ENCODE data around the gene PRDX5. TPM values are rescaled to one million over a fixed set of nuclear protein-coding genes. Genes with fewer than 3 reads are reported as not detected.

PRDX5 gene
- total RNA-seq, 1 donor from 2014 or later: 217 TPM

DNA sequence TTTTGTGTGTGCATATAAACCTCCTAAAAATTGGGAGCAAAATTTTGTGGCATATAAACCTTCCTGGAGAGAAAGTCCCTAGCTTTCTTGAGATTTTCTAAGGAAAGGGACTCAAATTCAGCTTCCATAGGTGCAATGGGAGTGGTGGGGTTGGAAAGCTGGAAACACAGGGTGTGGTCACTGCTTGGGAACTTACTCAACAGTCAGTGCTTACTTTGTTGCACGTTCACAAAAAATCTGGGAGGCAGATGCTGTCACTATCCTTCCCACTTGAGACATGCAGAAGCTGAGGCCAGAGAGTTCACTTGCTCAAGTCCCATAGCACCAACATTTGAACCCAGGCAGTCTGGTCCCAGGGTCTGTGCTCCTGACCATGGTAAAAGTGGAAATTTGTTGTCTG, 21.7 kb upstream of the PRDX5 start:
- DNase-seq (ENCODE audit: extremely low spot score, unreplicated experiment): no peak
- H3K4me1 Mint-ChIP-seq (ENCODE audit: unreplicated experiment): peaks cover 31% of the 10 kb centered on the region
- no peaks in the 10 kb centered on the region for H3K36me3 Mint-ChIP-seq (ENCODE audit: unreplicated experiment)
- TF ChIP-seq, protein P1, sequence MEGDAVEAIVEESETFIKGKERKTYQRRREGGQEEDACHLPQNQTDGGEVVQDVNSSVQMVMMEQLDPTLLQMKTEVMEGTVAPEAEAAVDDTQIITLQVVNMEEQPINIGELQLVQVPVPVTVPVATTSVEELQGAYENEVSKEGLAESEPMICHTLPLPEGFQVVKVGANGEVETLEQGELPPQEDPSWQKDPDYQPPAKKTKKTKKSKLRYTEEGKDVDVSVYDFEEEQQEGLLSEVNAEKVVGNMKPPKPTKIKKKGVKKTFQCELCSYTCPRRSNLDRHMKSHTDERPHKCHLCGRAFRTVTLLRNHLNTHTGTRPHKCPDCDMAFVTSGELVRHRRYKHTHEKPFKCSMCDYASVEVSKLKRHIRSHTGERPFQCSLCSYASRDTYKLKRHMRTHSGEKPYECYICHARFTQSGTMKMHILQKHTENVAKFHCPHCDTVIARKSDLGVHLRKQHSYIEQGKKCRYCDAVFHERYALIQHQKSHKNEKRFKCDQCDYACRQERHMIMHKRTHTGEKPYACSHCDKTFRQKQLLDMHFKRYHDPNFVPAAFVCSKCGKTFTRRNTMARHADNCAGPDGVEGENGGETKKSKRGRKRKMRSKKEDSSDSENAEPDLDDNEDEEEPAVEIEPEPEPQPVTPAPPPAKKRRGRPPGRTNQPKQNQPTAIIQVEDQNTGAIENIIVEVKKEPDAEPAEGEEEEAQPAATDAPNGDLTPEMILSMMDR (IDR thresholded peaks at IDR 0.05): no peak
- H3K27me3 Mint-ChIP-seq (ENCODE audit: unreplicated experiment): peaks cover 43% of the 10 kb centered on the region
- H3K4me3 Mint-ChIP-seq (ENCODE audit: unreplicated experiment): no peak overlapping the region
- H3K9me3 Mint-ChIP-seq (ENCODE audit: unreplicated experiment): no peaks in the 10 kb centered on the region
- H3K27ac Mint-ChIP-seq (ENCODE audit: unreplicated experiment): no peak overlapping the region

DNA sequence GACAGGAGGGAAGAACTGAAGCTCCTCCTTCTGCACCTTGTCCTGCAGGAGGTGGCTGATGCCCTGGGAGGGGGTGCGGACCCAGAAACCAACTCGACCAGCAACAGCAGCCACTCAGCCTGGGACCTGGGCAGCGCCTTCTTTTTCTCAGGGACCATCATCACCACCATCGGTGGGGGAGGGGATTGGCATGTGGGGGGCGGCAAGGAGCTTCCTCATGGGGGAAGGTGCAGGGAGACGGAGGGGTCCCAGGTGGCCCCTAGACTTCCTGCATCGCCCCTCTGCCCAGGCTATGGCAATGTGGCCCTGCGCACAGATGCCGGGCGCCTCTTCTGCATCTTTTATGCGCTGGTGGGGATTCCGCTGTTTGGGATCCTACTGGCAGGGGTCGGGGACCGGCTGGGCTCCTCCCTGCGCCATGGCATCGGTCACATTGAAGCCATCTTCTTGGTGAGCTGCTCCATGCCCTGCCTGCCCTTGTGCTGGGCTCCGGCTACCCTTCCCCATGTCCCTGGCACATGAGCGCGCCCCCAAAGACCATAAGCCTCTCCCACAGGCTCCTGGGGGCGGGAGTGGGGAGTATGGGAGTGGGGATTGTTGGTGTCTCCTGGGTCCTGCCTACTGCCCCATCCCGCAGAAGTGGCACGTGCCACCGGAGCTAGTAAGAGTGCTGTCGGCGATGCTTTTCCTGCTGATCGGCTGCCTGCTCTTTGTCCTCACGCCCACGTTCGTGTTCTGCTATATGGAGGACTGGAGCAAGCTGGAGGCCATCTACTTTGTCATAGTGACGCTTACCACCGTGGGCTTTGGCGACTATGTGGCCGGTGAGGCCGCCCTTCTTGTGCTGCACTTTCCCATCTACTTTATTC, 20.9 kb upstream of the PRDX5 start:
- DNase-seq (ENCODE audit: extremely low spot score, unreplicated experiment): no peak
- H3K9me3 Mint-ChIP-seq (ENCODE audit: unreplicated experiment): no peaks in the 10 kb centered on the region
- H3K4me3 Mint-ChIP-seq (ENCODE audit: unreplicated experiment): no peak overlapping the region
- TF ChIP-seq, protein P1 (IDR thresholded peaks at IDR 0.05): no peak
- no peaks in the 10 kb centered on the region for H3K36me3 Mint-ChIP-seq (ENCODE audit: unreplicated experiment)
- peaks cover 43% of the 10 kb centered on the region for H3K27me3 Mint-ChIP-seq (ENCODE audit: unreplicated experiment)
- H3K4me1 Mint-ChIP-seq (ENCODE audit: unreplicated experiment): peaks cover 31% of the 10 kb centered on the region
- no peak overlapping the region for H3K27ac Mint-ChIP-seq (ENCODE audit: unreplicated experiment)

DNA sequence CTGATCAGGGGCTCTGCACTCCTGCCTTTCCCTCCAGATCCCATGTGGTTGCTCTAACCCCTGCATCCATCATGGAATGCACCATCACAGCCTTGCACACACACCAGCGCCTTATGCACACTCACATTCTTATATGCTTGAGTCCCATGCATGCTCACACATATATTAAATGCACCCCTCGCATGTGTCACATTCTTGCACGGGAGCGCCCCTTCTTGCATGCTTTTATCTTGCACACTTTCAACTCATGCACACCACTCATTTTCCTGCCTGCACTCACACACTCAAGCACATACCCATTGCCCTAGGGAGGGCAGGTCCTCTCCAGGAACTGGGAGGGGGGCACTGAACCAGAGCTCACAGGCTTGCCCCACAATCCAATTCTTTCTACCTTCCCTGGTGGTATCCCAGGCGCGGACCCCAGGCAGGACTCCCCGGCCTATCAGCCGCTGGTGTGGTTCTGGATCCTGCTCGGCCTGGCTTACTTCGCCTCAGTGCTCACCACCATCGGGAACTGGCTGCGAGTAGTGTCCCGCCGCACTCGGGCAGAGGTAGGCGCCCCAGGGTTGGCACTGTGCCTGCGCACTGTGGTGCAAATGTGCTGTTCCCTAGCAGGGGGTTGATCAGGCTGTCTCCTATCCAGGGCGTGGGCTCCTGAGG, 20.1 kb upstream of the PRDX5 start:
- Mint-ChIP-seq H3K4me3 (ENCODE audit: unreplicated experiment) (no peak overlapping the region), H3K27ac (ENCODE audit: unreplicated experiment) (no peak overlapping the region), H3K4me1 (ENCODE audit: unreplicated experiment) (peaks cover 28% of the 10 kb centered on the region), H3K27me3 (ENCODE audit: unreplicated experiment) (peaks cover 41% of the 10 kb centered on the region), H3K9me3 (ENCODE audit: unreplicated experiment) (no peaks in the 10 kb centered on the region), H3K36me3 (ENCODE audit: unreplicated experiment) (no peaks in the 10 kb centered on the region)
- DNase-seq (ENCODE audit: extremely low spot score, unreplicated experiment): no peak
- TF ChIP-seq, protein P1 (IDR thresholded peaks at IDR 0.05): no peak

DNA sequence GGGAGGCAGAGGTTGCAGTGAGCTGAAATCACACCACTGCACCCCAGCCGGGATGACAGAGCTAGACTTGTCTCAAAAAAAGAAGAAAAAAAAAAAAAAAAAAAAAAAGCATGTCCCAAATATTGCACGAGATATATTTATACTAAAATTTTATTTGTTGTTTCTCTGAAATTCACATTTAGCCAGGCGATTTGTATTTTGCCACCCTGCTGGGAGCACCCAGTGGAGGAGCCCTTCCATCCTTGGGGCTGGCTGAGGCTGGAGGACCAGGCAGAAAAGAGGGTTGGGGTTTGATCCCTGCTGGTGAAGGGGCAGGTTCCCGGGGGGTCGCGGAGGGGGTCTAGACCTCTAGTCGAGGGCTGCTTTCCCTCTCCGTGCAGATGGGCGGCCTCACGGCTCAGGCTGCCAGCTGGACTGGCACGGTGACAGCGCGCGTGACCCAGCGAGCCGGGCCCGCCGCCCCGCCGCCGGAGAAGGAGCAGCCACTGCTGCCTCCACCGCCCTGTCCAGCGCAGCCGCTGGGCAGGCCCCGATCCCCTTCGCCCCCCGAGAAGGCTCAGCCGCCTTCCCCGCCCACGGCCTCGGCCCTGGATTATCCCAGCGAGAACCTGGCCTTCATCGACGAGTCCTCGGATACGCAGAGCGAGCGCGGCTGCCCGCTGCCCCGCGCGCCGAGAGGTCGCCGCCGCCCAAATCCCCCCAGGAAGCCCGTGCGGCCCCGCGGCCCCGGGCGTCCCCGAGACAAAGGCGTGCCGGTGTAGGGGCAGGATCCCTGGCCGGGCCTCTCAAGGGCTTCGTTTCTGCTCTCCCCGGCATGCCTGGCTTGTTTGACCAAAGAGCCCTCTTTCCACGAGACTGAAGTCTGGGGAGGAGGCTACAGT, 18.7 kb upstream of the PRDX5 start:
- H3K27ac Mint-ChIP-seq (ENCODE audit: unreplicated experiment): no peak overlapping the region
- peaks cover 34% of the 10 kb centered on the region for H3K27me3 Mint-ChIP-seq (ENCODE audit: unreplicated experiment)
- H3K9me3 Mint-ChIP-seq (ENCODE audit: unreplicated experiment): no peaks in the 10 kb centered on the region
- DNase-seq (ENCODE audit: extremely low spot score, unreplicated experiment): no peak
- peak overlapping the region; percentile 55 for H3K4me3 Mint-ChIP-seq (ENCODE audit: unreplicated experiment)
- TF ChIP-seq, protein P1 (IDR thresholded peaks at IDR 0.05): no peak
- peaks cover 33% of the 10 kb centered on the region for H3K4me1 Mint-ChIP-seq (ENCODE audit: unreplicated experiment)
- no peaks in the 10 kb centered on the region for H3K36me3 Mint-ChIP-seq (ENCODE audit: unreplicated experiment)
